Mesendoderm (in vitro differentiated cells): ENCODE results near the gene CAPN9.

Experiments
- DNase-seq: peaks from one replicate; pipeline ENCODE4 v3.0.0; 2013
- H2AK5ac ChIP-seq: 2 replicates; pipeline ENCODE4 v1.6.1; 2013; ENCODE audit warnings: low read length, inconsistent platforms
- H2BK120ac ChIP-seq: 2 replicates; pipeline ENCODE4 v1.6.1; 2013; ENCODE audit warnings: low read depth, mild to moderate bottlenecking, low read length, moderate library complexity, mixed read lengths
- H2BK15ac ChIP-seq: replicated peaks from 2 replicates; pipeline ENCODE4 v1.6.1; 2013; ENCODE audit warnings: low read depth, mild to moderate bottlenecking, moderate library complexity
- H2BK5ac ChIP-seq: 2 replicates; pipeline ENCODE4 v1.6.1; 2013; ENCODE audit warnings: low read length, inconsistent platforms
- H3K18ac ChIP-seq: 2 replicates; pipeline ENCODE4 v1.6.1; 2013; ENCODE audit warnings: mild to moderate bottlenecking, low read length, mixed read lengths
- H3K23ac ChIP-seq: one replicate; pipeline ENCODE4 v1.6.1; 2013; ENCODE audit warnings: low read length
- H3K27ac ChIP-seq: 2 replicates; pipeline ENCODE4 v1.5.1; 2013; ENCODE audit warnings: low read depth, mild to moderate bottlenecking, inconsistent platforms, low read length, moderate library complexity
- H3K27me3 ChIP-seq: 2 replicates; pipeline ENCODE4 v1.6.1; 2013; ENCODE audit warnings: low read length, control low read depth, mild to moderate bottlenecking, inconsistent platforms; ENCODE audit not compliant: insufficient read depth, poor library complexity
- H3K36me3 ChIP-seq: 2 replicates; pipeline ENCODE4 v1.6.1; 2013; ENCODE audit warnings: low read length, inconsistent platforms; ENCODE audit not compliant: control insufficient read depth, insufficient read depth
- H3K4ac ChIP-seq: one replicate; pipeline ENCODE4 v1.6.1; 2013; ENCODE audit warnings: low read depth, mild to moderate bottlenecking, low read length, moderate library complexity
- H3K4me1 ChIP-seq: 2 replicates; pipeline ENCODE4 v1.6.1; 2013; ENCODE audit warnings: low read depth, low read length, inconsistent platforms; ENCODE audit not compliant: control insufficient read depth
- H3K4me2 ChIP-seq: 2 replicates; pipeline ENCODE4 v1.6.1; 2013; ENCODE audit warnings: low read length
- H3K4me3 ChIP-seq: 2 replicates; pipeline ENCODE4 v1.5.1; 2013; ENCODE audit warnings: mild to moderate bottlenecking, low read length
- H3K56ac ChIP-seq: one replicate; pipeline ENCODE4 v1.6.1; 2013; ENCODE audit warnings: low read length
- H3K79me1 ChIP-seq: 2 replicates; pipeline ENCODE4 v1.6.1; 2013; ENCODE audit warnings: low read length, inconsistent platforms
- H3K79me2 ChIP-seq: 2 replicates; pipeline ENCODE4 v1.6.1; 2013; ENCODE audit warnings: mild to moderate bottlenecking, low read length; ENCODE audit not compliant: control insufficient read depth, insufficient read depth
- H3K9ac ChIP-seq: 2 replicates; pipeline ENCODE4 v1.6.1; 2013; ENCODE audit warnings: low read length, inconsistent platforms
- H4K5ac ChIP-seq: one replicate; pipeline ENCODE4 v1.6.1; 2013; ENCODE audit warnings: low read length
- H4K8ac ChIP-seq: one replicate; pipeline ENCODE4 v1.6.1; 2013; ENCODE audit warnings: low read depth, mild to moderate bottlenecking, control low read depth, low read length, moderate library complexity
- WGBS: extraction: QIAGEN DNeasy Blood & Tissue Kit; methylation state at CpG from one replicate; pipeline ENCODE4 v1.1.7; 2013; ENCODE audit warnings: low lambda C conversion rate, missing lambda C conversion rate; ENCODE audit not compliant: insufficient coverage; ENCODE audit errors: extremely low coverage; 5-methylcytosine and 5-hydroxymethylcytosine counted together

Gene CAPN9

DNA sequence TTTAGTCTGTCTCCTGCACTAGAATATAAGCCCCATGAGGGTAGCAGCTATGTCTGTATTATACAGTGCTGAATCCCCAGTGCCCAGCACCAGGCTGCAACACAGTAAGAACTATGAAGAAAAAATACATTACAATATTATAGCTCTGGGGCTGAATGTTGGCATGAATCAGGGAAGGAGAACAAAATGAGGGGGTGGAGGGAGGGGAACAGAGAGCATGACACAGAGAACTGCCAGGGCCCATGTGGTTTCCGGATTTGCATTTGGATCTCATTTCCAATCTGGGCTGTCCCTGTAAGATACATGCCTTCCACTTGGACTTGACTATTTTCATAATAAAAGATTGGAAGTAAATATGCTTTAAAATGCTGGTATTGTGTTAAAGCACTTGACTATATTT is 85.3 kb downstream of the CAPN9 start:
- H3K4me1 ChIP-seq, result peaks cover 2% of the 10 kb centered on the region
- H3K4me2 ChIP-seq, result no peak overlapping the region
- H3K4me3 ChIP-seq, result no peak overlapping the region
- no peak overlapping the region for H3K27ac ChIP-seq
- H3K18ac ChIP-seq, result no peak overlapping the region
- H3K4ac ChIP-seq, result no peak overlapping the region
- H3K79me1 ChIP-seq, result no peaks in the 10 kb centered on the region
- no peak for DNase-seq
- H3K9ac ChIP-seq, result no peak overlapping the region
- H4K8ac ChIP-seq, result no peak overlapping the region
- H3K56ac ChIP-seq, result no peak overlapping the region
- WGBS, result no CpG with 5 or more reads among the region's 1 CpG
- no peaks in the 10 kb centered on the region for H3K36me3 ChIP-seq
- H2BK15ac ChIP-seq, result no peak overlapping the region
- no peak overlapping the region for H2BK120ac ChIP-seq
- H2AK5ac ChIP-seq, result no peak overlapping the region
- H2BK5ac ChIP-seq, result no peak overlapping the region
- H3K23ac ChIP-seq, result no peak overlapping the region
- H3K79me2 ChIP-seq, result no peaks in the 10 kb centered on the region
- H4K5ac ChIP-seq, result no peak overlapping the region
- H3K27me3 ChIP-seq, result no peaks in the 10 kb centered on the region

DNA sequence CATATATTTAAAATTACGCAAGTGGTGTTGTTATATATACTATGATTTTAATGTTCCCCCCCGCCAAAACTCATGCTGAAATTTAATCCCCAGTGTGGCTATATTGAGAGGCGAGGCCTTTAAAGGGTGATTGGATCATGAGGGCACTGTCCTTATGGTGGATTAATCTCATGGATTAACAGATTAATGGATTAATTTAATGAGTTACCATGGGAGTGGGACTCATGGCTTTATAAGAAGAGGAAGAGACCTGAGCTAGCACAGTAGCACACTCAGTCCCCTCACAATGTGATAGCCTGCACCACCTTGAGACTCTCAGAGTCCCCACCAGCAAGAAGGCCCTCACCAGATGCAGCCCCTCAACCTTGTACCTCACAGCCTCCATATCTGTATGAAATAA is 86.3 kb downstream of the CAPN9 start:
- Histone ChIP-seq H3K4me2 (no peak overlapping the region), H3K4me1 (peaks cover 2% of the 10 kb centered on the region), H2BK120ac (no peak overlapping the region), H3K56ac (no peak overlapping the region), H2AK5ac (no peak overlapping the region), H4K5ac (no peak overlapping the region), H3K79me2 (no peaks in the 10 kb centered on the region), H2BK5ac (no peak overlapping the region), H4K8ac (no peak overlapping the region), H3K79me1 (no peaks in the 10 kb centered on the region), H3K9ac (no peak overlapping the region), H3K18ac (no peak overlapping the region), H2BK15ac (no peak overlapping the region), H3K27me3 (no peaks in the 10 kb centered on the region), H3K4ac (no peak overlapping the region), H3K36me3 (no peaks in the 10 kb centered on the region), H3K23ac (no peak overlapping the region), H3K4me3 (no peak overlapping the region), H3K27ac (no peak overlapping the region)
- no CpG with 5 or more reads among the region's 3 CpGs for WGBS
- no peak for DNase-seq

DNA sequence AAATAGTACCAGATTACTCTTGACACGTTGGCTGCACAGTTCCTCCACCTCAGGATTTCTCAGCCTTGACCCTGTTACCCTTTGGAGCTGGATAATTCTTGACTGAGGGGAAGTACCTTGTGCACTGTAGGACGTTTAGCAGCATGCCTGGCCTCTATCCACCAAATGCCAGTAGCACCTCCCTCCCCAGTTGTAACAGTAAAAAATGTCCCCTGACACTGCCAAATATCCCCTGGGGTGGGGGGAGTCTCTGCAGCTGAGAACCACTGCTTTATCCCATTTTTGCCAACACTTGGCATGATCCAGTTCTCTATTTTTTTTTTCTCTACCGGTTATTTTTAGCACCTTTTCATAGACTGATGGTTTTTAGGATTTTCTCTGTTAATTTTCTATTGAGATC is 87.1 kb downstream of the CAPN9 start:
- Histone ChIP-seq H3K4ac (no peak overlapping the region), H3K79me2 (no peaks in the 10 kb centered on the region), H4K5ac (no peak overlapping the region), H2BK120ac (no peak overlapping the region), H3K18ac (no peak overlapping the region), H3K23ac (no peak overlapping the region), H3K27ac (no peak overlapping the region), H3K27me3 (no peaks in the 10 kb centered on the region), H3K4me1 (peaks cover 2% of the 10 kb centered on the region), H3K36me3 (no peaks in the 10 kb centered on the region), H3K4me2 (no peak overlapping the region), H4K8ac (no peak overlapping the region), H3K79me1 (no peaks in the 10 kb centered on the region), H2AK5ac (no peak overlapping the region), H3K56ac (no peak overlapping the region), H2BK5ac (no peak overlapping the region), H3K4me3 (no peak overlapping the region), H2BK15ac (no peak overlapping the region), H3K9ac (no peak overlapping the region)
- DNase-seq, result no peak
- WGBS, result no CpG with 5 or more reads among the region's 3 CpGs

DNA sequence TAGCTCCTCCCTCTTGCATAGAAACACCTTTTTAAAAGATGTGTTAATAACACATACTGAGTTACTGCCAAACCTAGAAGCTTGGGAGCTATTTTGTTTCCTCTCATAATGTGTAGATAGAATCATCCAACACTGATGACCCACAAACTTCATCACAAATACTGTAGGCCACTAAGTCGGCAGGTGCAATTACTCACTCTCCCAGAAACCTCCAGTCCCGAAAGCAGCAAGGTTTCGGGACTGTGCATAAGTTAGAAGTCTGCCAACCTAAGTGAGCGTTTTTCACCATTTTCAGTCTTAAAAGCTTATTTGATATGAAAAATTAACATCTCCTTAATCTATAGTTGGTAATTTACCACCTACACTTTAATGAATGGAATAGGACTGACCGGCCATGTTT is 89.2 kb downstream of the CAPN9 start:
- no peak overlapping the region for H2BK120ac ChIP-seq
- H3K4me3 ChIP-seq, result no peak overlapping the region
- H3K79me1 ChIP-seq, result no peaks in the 10 kb centered on the region
- WGBS, result no CpG with 5 or more reads among the region's 5 CpGs
- no peak overlapping the region for H3K27ac ChIP-seq
- H3K4me1 ChIP-seq, result peaks cover 2% of the 10 kb centered on the region
- H2BK5ac ChIP-seq, result no peak overlapping the region
- no peak overlapping the region for H4K8ac ChIP-seq
- no peak for DNase-seq
- no peaks in the 10 kb centered on the region for H3K79me2 ChIP-seq
- no peak overlapping the region for H2AK5ac ChIP-seq
- H3K23ac ChIP-seq, result no peak overlapping the region
- no peak overlapping the region for H2BK15ac ChIP-seq
- H3K4ac ChIP-seq, result no peak overlapping the region
- no peaks in the 10 kb centered on the region for H3K27me3 ChIP-seq
- no peak overlapping the region for H3K18ac ChIP-seq
- H3K56ac ChIP-seq, result no peak overlapping the region
- H3K4me2 ChIP-seq, result no peak overlapping the region
- H3K36me3 ChIP-seq, result no peaks in the 10 kb centered on the region
- no peak overlapping the region for H4K5ac ChIP-seq
- H3K9ac ChIP-seq, result no peak overlapping the region

DNA sequence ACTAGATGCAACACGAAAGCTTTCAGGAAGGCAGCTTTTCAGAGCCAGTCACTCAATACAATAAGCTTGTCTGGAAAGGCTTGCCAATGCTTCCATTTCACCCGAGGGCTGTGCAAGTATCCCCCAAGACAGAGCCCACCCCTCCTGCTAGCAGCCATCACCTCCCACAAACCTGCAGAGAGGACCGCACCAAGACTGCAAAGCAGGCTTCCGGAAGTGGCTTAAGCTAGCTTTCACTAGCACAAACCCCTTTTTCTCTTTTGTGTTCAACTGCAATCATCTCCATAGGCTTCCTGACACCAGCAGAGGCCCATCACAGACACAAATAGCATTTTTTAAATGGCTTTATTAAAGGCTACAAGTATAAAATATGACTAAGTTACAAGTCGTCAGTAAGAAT is 89.6 kb downstream of the CAPN9 start:
- Histone ChIP-seq H3K79me2 (no peaks in the 10 kb centered on the region), H3K4me1 (peaks cover 2% of the 10 kb centered on the region), H2BK120ac (no peak overlapping the region), H3K27me3 (no peaks in the 10 kb centered on the region), H4K8ac (no peak overlapping the region), H2BK5ac (no peak overlapping the region), H3K18ac (no peak overlapping the region), H4K5ac (no peak overlapping the region), H2AK5ac (no peak overlapping the region), H3K23ac (no peak overlapping the region), H3K79me1 (peaks cover 2% of the 10 kb centered on the region), H3K27ac (no peak overlapping the region), H3K36me3 (no peaks in the 10 kb centered on the region), H3K56ac (no peak overlapping the region), H3K4me2 (no peak overlapping the region), H3K4me3 (no peak overlapping the region), H2BK15ac (no peak overlapping the region), H3K9ac (no peak overlapping the region), H3K4ac (no peak overlapping the region)
- DNase-seq, result no peak
- no CpG with 5 or more reads among the region's 5 CpGs for WGBS

DNA sequence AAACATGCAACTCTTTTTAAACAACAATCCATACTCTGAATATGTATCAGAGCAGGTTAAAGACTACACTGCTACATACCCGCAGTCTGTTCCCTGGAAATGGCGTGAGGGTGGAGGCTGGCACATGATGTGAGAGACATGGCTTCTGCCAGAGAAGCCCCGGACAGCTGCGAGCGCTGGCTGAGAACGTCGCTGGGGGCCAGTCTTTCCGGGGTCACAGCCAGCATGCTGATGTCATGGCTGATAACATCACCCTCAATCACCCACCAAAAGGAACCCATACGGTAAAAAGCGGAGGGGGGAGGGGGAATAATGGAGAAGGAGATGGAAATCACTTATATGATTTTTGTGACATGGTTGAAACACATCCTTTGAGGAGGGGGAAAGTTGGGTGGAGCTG is 92.0 kb downstream of the CAPN9 start:
- no peak overlapping the region for H3K56ac ChIP-seq
- no peak overlapping the region for H2BK120ac ChIP-seq
- H3K36me3 ChIP-seq, result peaks cover 2% of the 10 kb centered on the region

More for the DNA sequence above, 92.0 kb downstream of the CAPN9 start:
- H3K79me1 ChIP-seq, result peaks cover 2% of the 10 kb centered on the region
- H3K4me3 ChIP-seq, result no peak overlapping the region
- H2BK5ac ChIP-seq, result no peak overlapping the region
- no peak overlapping the region for H3K4ac ChIP-seq
- no peak overlapping the region for H3K23ac ChIP-seq
- H4K8ac ChIP-seq, result no peak overlapping the region
- no peak overlapping the region for H4K5ac ChIP-seq
- no peaks in the 10 kb centered on the region for H3K79me2 ChIP-seq
- no peak overlapping the region for H3K27ac ChIP-seq
- no peaks in the 10 kb centered on the region for H3K27me3 ChIP-seq
- no peak overlapping the region for H3K18ac ChIP-seq
- no peak overlapping the region for H3K4me2 ChIP-seq
- H3K4me1 ChIP-seq, result peaks cover 2% of the 10 kb centered on the region
- WGBS, result no CpG with 5 or more reads among the region's 10 CpGs
- no peak overlapping the region for H2BK15ac ChIP-seq
- no peak overlapping the region for H2AK5ac ChIP-seq
- no peak overlapping the region for H3K9ac ChIP-seq
- DNase-seq, result no peak
